GM15510 (cell line): ENCODE measurements around the gene CREBBP.

ENCODE experiments used
- POLR2A ChIP-seq: IDR thresholded peaks from 3 replicates; pipeline ENCODE4 v1.6.1; 2011; ENCODE audit warnings: borderline replicate concordance; ENCODE audit not compliant: insufficient read length; ENCODE audit errors: extremely low read depth

The CREBBP gene

DNA sequence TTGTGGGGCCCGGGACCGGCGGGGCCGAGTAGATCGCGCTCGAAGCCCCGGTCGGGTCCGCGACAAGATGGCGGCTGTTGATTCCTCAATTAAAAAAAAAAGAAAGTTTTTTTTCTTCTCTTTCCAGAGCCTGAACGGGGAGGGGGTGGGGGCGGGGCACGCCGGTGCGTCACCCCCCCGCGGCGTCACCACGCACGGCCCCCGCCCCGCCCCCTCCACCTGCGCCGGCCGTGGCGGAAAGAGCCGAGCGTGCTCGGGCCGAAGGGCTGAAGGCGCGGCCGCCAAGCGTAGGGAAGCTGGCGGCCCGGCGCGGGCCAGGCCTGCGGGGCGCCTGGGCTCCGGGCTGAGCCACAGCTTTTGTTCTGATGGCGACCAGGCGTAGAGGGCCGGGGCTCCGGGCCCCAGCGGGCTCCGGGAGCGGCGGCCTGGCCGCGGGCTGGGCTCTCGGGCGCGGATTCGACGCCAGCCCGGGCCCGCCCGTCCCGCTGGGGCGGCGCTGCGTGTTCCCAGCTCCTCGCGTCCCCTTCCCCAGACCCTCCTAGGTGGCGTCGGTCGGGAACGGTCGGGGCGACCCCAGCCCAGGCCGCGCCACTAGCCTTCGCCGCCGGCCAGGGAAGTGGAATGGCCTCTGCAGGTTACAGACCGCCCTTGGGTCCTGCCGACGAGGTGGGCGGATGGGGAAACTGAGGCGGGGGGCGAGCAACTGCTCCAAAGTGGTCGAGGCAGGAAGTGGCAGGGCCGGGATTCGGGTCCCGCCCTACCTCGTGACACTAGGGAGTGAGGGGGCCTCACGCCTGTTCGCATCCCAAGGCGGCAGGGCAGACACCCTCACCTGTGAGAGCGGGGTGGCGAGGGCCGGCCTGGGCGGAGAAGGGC, at the start of gene CREBBP:
Gene CREBBP (minus strand): TSS at position 91 of the 876 bp plus-strand sequence. CDS start 797 bp downstream, outside the sequence.
- peak; percentile 84 for TF ChIP-seq POLR2A

DNA sequence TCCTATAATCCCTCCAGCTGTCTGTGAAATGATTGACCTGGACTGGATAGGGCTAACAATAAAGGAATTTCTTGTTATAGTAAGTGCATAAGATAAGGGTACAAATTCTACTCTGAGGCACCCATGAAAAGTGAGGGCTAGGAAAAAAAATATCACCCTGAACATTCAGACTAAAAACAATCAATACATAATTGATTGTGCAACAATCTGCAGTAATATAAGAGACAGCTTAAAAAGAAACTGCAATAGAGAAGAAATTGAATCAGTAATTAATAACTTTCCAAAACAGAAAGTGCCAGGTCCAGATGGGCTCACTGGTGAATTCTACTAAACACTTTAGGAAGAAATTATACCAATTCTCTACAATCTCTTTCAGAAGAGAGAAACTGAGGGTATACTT, 44.2 kb upstream of the CREBBP start:
- TF ChIP-seq POLR2A, result no peak

- TF ChIP-seq POLR2A, result no peak
These were observed 41.7 kb upstream of the CREBBP start for GRCh38 chr16:3922241-3922640.

- no peak for TF ChIP-seq POLR2A
These were observed 39.7 kb upstream of the CREBBP start for GRCh38 chr16:3920206-3920605.

- TF ChIP-seq POLR2A, result no peak
These were observed 38.9 kb upstream of the CREBBP start for GRCh38 chr16:3919413-3919812.

- no peak for TF ChIP-seq POLR2A
These were observed 35.1 kb upstream of the CREBBP start for GRCh38 chr16:3915426-3916260.

DNA sequence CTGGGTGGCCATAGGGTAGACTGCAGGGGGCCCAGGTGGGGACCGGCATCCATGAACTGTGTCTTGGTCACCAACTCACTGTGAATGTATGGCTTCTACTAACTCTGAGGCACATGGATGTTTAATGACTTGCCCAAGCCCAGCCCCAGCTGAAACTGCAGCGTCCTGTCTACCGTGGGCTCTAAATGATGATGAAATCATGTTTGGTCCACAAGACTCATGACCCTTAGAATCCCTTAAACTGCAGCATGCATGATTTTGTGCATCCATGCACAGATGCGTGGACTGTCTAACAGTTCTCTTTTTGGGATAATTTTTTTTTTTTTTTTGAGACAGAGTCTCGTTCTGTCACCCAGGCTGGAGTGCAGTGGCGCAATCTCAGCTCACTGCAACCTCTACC, 32.4 kb upstream of the CREBBP start:
- TF ChIP-seq POLR2A, result no peak

- no peak for TF ChIP-seq POLR2A
These were observed 31.9 kb upstream of the CREBBP start for GRCh38 chr16:3912373-3912772.

GRCh38 chr16:3909791-3910583, 29.5 kb upstream of the CREBBP start:
- no peak for TF ChIP-seq POLR2A

DNA sequence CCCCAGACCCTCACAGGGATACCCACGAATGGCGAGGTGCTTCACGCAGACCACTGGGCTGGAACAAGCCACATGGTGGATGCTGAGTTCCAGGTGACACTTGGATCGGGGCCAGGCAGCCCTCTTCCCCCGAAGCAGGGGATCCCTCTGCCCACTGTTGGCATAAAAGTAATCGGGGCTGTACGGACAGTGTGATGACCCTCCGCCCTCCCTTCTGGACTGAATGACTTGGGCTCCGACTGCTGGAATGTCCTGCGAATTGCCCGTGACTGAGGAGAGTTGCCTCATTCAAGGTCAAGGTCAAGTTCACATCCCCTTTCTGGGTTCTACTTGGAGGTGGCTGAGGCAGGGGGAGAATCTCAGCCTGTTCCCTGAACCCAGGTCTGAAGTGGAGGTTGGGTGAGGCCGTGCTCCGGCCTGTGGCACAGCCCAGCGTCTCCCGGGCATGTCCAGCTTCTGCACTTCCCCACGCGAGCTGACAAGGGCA, 28.5 kb upstream of the CREBBP start:
- no peak for TF ChIP-seq POLR2A

DNA sequence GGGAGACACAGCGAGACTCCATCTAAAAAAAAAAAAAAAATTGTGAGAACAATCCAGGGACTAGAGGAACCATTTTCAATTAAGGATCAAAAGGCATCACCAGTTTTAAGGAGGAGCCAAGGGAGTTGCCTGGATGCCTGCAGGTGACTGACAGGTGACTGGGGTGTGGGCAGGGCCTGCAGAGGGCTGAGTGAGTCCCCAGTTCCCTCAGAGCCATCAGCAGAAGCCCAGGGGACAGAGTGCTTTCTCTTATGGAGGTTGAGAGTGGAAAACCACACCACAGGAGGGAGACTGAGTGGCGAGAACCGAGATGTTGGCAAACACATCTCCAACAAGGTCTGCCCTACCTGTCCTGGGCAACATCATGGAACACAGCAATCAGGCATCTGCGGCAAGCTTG, 27.1 kb upstream of the CREBBP start:
- no peak for TF ChIP-seq POLR2A

- no peak for TF ChIP-seq POLR2A
These were observed 25.9 kb upstream of the CREBBP start for GRCh38 chr16:3906363-3906762.

DNA sequence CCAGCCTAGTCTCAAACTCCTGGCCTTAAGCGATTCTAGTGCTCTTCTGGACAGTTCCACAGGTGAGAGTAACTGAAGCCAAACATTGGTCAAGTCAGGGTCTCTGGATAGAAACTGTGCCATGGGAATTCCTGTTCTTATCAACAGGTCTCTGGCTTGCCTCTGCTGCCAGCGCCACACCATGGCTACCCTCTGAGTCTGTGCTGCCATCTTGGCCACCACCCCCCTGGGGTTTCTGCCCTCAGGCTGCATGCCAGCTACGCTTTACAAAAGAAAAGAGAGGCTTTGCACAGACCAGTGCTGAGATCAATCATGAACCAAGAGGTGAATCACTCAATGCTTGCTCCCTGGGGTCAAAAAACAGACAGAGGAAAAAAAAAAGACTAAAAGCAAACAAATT, 24.4 kb upstream of the CREBBP start:
- TF ChIP-seq POLR2A, result no peak

DNA sequence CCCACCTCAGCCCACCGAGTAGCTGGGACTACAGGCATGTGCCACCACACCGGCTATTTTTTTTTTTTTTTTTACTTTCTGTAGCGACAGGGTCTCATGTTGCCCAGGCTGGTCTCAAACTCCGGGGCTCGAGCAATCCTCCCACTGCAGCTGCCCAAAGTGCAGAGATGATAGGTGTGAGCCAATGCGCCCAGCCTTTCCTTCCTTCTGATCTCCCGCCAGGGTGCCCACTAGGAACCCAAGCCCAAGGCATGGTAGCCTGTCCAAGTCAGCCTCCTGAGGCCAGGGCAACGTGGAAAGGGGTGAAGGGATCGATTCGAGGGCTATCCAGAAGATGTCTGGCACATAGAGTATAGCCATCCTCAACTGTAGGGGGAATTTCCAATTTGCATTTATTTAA, 9.6 kb upstream of the CREBBP start:
- TF ChIP-seq POLR2A, result no peak

- TF ChIP-seq POLR2A, result no peak
These were observed 8.5 kb upstream of the CREBBP start for GRCh38 chr16:3889059-3889458.

DNA sequence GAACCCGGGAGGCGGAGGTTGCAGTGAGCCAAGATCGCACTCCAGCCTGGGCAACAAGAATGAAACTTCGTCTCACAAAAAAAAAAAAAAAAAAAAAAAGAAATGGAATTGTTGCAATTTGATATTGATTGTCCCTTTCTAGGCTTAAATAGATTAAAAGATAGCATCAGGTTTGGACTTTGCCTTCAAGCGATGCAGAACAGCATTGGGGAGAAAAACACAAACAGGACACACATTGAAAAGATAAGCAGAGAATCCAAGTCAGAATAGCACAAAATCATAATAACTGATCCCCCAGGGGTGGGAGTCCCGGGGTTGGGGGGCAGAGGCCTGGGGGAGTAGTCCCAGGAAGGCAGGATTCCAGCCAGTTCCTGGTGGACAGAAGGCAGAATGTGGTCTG, 3.9 kb upstream of the CREBBP start:
- no peak for TF ChIP-seq POLR2A

DNA sequence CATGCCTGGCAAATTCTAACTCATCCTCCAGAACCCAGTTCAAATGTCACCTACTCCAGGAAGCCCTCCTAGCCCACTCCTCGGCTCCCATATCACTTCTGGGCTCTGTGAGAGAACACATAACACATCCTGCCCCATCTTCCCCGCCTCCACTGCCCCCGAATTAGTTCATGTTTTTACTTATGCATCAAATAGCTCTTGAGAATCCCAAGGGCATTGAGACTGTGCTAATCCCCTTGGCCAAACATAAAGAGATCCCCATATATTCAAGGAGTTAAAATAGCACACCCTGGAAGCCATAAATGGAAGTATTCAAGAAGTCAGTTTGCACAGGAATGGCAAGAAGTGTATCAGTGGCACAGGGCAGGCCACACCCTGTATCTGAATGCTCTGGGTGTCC, 2.0 kb upstream of the CREBBP start:
- TF ChIP-seq POLR2A, result no peak
